ENCODE data around the gene MOB3C.

The MOB3C gene

DNA sequence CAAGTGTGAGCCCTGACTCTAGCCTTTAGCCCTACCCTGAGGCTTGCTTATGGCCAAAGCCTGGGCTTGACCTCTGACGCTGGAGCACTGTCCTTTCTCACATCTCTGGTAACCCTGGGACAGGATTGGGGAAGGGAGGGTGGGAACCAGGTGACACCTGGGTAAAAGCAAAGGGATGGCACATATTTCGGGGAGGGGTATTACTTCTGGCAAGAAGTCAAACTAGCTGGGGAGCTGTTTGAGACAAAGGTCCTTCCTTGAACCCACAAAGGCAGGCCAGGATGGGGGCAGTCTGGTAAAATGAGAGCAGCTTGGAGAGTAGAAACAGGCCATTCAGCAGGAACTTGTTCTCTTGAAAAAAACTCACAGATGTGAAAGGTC, 2.0 kb downstream of the MOB3C start:
- H3K4me3 ChIP-seq (ENCODE audit: low read depth, low read length): no peak overlapping the region
- TF ChIP-seq, protein P1, sequence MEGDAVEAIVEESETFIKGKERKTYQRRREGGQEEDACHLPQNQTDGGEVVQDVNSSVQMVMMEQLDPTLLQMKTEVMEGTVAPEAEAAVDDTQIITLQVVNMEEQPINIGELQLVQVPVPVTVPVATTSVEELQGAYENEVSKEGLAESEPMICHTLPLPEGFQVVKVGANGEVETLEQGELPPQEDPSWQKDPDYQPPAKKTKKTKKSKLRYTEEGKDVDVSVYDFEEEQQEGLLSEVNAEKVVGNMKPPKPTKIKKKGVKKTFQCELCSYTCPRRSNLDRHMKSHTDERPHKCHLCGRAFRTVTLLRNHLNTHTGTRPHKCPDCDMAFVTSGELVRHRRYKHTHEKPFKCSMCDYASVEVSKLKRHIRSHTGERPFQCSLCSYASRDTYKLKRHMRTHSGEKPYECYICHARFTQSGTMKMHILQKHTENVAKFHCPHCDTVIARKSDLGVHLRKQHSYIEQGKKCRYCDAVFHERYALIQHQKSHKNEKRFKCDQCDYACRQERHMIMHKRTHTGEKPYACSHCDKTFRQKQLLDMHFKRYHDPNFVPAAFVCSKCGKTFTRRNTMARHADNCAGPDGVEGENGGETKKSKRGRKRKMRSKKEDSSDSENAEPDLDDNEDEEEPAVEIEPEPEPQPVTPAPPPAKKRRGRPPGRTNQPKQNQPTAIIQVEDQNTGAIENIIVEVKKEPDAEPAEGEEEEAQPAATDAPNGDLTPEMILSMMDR (IDR thresholded peaks at IDR 0.05; ENCODE audit: insufficient read depth, low read depth, low read length, missing control alignments): no peak
- no peak for DNase-seq (ENCODE audit: low read depth)

DNA sequence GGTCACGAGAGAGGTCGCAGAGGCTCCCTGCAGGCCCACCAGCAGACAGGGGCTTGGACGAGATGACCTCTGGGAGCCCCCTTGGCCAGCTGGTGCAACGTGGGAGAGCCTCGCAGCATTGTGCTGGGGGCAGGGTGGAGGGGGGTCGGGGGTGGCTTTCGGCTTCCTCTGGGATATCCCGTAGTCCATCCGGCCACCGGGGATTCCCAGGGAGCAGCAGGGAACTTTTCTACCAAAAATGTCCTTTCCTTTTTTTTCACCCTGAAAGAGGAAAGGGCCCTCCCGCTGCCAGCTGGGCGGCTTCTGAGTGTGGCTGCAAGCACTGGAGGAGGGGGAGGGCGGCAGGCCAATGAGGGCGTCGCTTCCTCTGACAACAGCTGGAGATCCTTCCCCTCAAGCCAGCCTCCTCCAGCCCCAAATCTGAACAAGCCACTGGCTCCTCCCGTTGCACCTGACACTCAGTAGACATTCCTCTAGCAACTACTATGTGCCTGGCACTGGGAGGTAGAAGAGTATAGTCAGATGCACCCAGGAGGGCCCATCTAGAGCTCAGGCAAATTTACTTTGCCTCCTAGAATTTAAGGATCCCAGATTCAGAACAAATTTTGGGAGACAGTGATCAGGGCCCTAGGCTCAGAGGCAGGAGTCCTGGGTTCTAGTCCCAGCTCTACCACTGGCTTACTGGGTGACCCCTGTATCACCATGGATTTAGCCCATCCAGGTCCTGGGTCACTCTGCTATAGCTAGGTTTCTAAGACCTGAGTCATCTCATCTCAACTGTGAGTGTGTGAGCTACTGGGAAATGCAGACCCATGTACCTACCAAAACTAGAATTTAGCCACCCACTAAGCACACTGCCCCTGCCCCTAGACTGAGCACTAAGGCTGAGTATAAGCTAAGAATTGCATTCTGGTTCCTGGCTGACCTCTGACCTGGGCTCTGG, 2.7 kb downstream of the MOB3C start:
- TF ChIP-seq, protein P1 (IDR thresholded peaks at IDR 0.05; ENCODE audit: insufficient read depth, low read depth, low read length, missing control alignments): no peak
- H3K4me3 ChIP-seq (ENCODE audit: low read depth, low read length): no peak overlapping the region
- no peak for DNase-seq (ENCODE audit: low read depth)

DNA sequence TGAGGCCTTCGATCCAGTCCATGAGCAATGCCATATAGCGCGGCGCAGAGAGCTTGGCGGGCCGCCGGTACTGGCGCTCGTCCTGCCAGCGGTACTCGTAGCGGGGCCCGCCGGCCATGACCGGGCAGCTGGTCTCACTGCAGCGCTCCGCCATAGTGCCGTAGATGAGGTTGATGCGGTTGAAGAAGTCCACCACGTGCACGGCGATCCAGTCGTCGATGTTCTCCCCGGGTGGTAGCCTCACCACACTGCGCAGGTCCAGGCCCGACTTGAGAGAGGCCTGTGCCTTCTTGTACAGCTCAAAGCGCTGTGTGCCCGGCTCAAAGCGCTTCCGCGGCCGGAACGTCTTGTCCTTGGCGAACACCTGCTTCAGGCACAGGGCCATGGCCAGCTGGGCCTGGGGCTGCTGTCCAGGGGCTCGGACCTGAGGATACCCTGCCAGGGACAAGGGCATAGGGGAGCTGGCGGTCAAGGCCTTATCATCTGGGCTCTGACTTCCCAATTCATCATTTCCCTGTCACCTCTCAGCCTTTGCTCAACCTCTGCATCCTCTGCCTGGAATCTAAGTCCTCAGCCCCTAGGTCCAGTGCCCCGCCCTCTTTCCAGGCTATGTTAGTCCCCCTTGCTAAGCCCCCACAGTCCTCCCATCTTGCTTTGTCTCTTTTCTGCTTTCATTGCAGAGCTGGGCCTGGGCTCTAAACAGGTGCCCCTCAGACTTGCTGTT, 3.5 kb downstream of the MOB3C start:
- no peak for DNase-seq (ENCODE audit: low read depth)
- no peak overlapping the region for H3K4me3 ChIP-seq (ENCODE audit: low read depth, low read length)
- TF ChIP-seq, protein P1 (IDR thresholded peaks at IDR 0.05; ENCODE audit: insufficient read depth, low read depth, low read length, missing control alignments): no peak

DNA sequence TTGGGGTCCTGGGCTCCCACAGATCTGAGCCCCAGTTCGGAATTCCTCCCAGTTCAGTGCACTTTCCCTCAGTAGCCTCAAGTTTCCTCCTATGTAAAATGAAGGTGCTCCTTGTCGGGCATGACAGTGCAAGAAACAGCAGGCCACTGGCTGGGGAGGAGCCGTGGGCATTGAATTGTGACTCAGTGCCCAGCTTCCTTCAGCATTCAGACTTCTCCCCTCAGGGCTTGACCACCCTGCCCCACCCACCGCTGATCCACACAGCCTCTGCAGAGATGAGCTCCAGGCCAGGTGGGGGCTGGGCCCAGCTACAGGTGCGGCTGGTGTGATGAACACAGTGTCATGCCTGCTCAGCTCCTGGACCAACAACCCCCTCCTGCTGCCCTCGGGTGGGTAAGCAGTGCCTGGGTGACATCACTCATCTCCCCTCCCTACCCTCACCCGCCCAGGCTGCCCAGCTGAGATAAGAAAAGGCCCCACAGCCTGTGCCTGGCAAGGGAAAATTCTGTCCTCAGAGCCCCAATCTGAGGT, 4.9 kb downstream of the MOB3C start:
- no peak for DNase-seq (ENCODE audit: low read depth)
- no peak overlapping the region for H3K4me3 ChIP-seq (ENCODE audit: low read depth, low read length)
- TF ChIP-seq, protein P1 (IDR thresholded peaks at IDR 0.05; ENCODE audit: insufficient read depth, low read depth, low read length, missing control alignments): no peak

DNA sequence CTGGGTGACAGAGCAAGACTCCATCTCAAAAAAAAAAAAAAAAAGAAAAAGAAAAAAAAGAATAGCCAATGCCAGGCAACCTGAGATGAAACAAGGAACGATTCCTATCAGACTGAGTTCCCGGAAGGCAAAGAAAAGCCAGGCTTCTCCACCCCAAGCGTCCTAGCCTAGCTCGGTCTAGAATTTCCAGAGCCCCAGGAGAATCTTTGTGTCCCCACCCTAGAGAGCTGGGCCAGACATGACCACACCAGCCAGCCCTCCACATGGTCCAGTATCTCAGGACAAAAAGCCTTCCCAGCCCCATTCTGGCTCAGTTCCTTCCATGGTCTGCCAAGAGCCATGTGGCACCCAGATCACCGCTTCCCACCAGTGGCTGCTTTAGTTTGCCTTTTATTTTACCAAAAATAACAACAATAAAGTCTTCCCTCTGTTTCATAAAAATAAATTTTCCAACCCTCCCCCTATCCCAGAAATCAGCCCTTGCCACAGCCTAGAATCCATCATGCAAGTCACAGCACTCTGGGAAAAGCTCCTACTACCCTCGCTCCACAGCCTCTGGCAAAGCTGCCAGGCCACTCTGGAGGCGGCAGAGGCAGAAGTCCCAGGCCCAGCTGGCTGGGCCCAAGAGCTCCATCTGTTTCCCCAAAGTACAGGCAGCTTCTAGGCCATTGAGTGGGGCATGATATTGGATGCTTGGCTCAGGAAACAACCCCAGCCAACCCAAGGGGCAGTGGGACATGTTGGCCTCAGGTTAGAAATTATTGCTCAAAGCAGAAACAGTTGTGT, 9.1 kb downstream of the MOB3C start:
- no peak overlapping the region for H3K4me3 ChIP-seq (ENCODE audit: low read depth, low read length)
- TF ChIP-seq, protein P1 (IDR thresholded peaks at IDR 0.05; ENCODE audit: insufficient read depth, low read depth, low read length, missing control alignments): no peak
- no peak for DNase-seq (ENCODE audit: low read depth)

- H3K4me3 ChIP-seq (ENCODE audit: low read depth, low read length): no peak overlapping the region
- DNase-seq (ENCODE audit: low read depth): no peak
- TF ChIP-seq, protein P1 (IDR thresholded peaks at IDR 0.05; ENCODE audit: insufficient read depth, low read depth, low read length, missing control alignments): no peak
These were observed 10.2 kb downstream of the MOB3C start for GRCh38 chr1:46606255-46606965.
